Esophagus (tissue), 2 donors: Measurements from ENCODE around the gene SRSF12. TPM values are rescaled to one million over a fixed set of nuclear protein-coding genes. Genes with fewer than 3 reads are reported as not detected.
A peak's percentile ranks its signal among the peaks of the same experiment; 100 is the strongest.
"Not testable (repeated sequence)": the region's sequence is repeated elsewhere in the genome, so short reads cannot be mapped to it uniquely, and the experiment has no call there.

Source experiments
- H3K27ac ChIP-seq, 2 donors: one replicate each; pipeline ENCODE4 v1.5.1; 2013; ENCODE audit warnings: low read depth in 2 of 2, mild to moderate bottlenecking in 2 of 2, inconsistent platforms in 1 of 2, low read length in 1 of 2, moderate library complexity in 1 of 2
- H3K27me3 ChIP-seq, 2 donors: one replicate each; pipeline ENCODE4 v1.6.1; 2013; ENCODE audit warnings: low read length in 2 of 2, control low read depth in 1 of 2, mild to moderate bottlenecking in 1 of 2; ENCODE audit not compliant: insufficient read depth in 2 of 2, control insufficient read depth in 1 of 2
- H3K36me3 ChIP-seq, 2 donors: one replicate each; pipeline ENCODE4 v1.6.1; 2013; ENCODE audit warnings: low read length in 1 of 2; ENCODE audit not compliant: control insufficient read depth in 2 of 2, insufficient read depth in 2 of 2
- H3K4me1 ChIP-seq, 2 donors: one replicate each; pipeline ENCODE4 v1.6.1; 2013; ENCODE audit warnings: low read length in 1 of 2; ENCODE audit not compliant: control insufficient read depth in 2 of 2, insufficient read depth in 2 of 2
- H3K4me3 ChIP-seq, 2 donors: one replicate each; pipeline ENCODE4 v1.5.1; 2013; ENCODE audit warnings: low read length in 2 of 2, mild to moderate bottlenecking in 2 of 2, low read depth in 1 of 2, moderate library complexity in 1 of 2
- H3K9me3 ChIP-seq, 2 donors: one replicate each; pipeline ENCODE4 v1.6.1; 2013; ENCODE audit warnings: mild to moderate bottlenecking in 2 of 2, low read depth in 1 of 2, low read length in 1 of 2, moderate library complexity in 1 of 2; ENCODE audit not compliant: control insufficient read depth in 2 of 2, insufficient read depth in 1 of 2
- WGBS, 2 donors: extraction: QIAGEN DNeasy Blood & Tissue Kit; methylation state at CpG; one replicate each; pipeline ENCODE4 v1.1.7; 2013; 5-methylcytosine and 5-hydroxymethylcytosine counted together
- polyA plus RNA-seq, 2 donors: library from polyadenylated mRNA; stranded (reverse); fragments of 200-250 nt; gene quantifications; one replicate each; pipeline ENCODE4 v1.2.3, GENCODE V29; 2013
- donor health status: healthy with polysubstance abuse.
- donor health status: Bipolar disorder and iron deficiency.

SRSF12 gene
- polyA plus RNA-seq, 2 donors, result 0.31 to 0.41 TPM

- not testable (repeated sequence) for H3K4me1 ChIP-seq, H3K27me3 ChIP-seq, H3K36me3 ChIP-seq, H3K9me3 ChIP-seq, H3K27ac ChIP-seq, H3K4me3 ChIP-seq
- 90 to 99% methylated on average over 22 of the region's 22 CpGs for WGBS, 2 donors
Measured at GRCh38 chr6:89064931-89065330, 52.9 kb downstream of the SRSF12 start.

- no peaks in the 10 kb centered on the region for H3K36me3 ChIP-seq
- 97% methylated on average over 1 of the region's 1 CpG for WGBS, 2 donors
- H3K4me1 ChIP-seq, result no peaks in the 10 kb centered on the region
- H3K4me3 ChIP-seq, result no peak overlapping the region
- H3K27me3 ChIP-seq, result no peaks in the 10 kb centered on the region
- no peaks in the 10 kb centered on the region for H3K9me3 ChIP-seq
- H3K27ac ChIP-seq, result no peak overlapping the region
Measured at GRCh38 chr6:89063881-89064280, 54.0 kb downstream of the SRSF12 start.

GRCh38 chr6:89059227-89059626, 58.6 kb downstream of the SRSF12 start:
- Histone ChIP-seq H3K27me3 (no peaks in the 10 kb centered on the region), H3K36me3 (no peaks in the 10 kb centered on the region), H3K4me3 (no peak overlapping the region), H3K27ac (no peak overlapping the region), H3K9me3 (no peaks in the 10 kb centered on the region), H3K4me1 (no peaks in the 10 kb centered on the region)
- 95 to 97% methylated on average over 12 of the region's 12 CpGs for WGBS, 2 donors

- Histone ChIP-seq H3K36me3 (no peaks in the 10 kb centered on the region), H3K9me3 (no peaks in the 10 kb centered on the region), H3K4me1 (no peaks in the 10 kb centered on the region), H3K27me3 (no peaks in the 10 kb centered on the region), H3K27ac (no peak overlapping the region), H3K4me3 (no peak overlapping the region)
- 51 to 56% methylated on average over 5 of the region's 5 CpGs for WGBS, 2 donors
Measured at GRCh38 chr6:89058627-89059026, 59.2 kb downstream of the SRSF12 start.

- Histone ChIP-seq H3K27ac (no peak overlapping the region), H3K36me3 (no peaks in the 10 kb centered on the region), H3K9me3 (no peaks in the 10 kb centered on the region), H3K27me3 (no peaks in the 10 kb centered on the region), H3K4me1 (no peaks in the 10 kb centered on the region), H3K4me3 (no peak overlapping the region)
- 87 to 93% methylated on average over 2 of the region's 2 CpGs for WGBS, 2 donors
Measured at GRCh38 chr6:89057759-89058158, 60.1 kb downstream of the SRSF12 start.

GRCh38 chr6:89054208-89054607, 63.7 kb downstream of the SRSF12 start:
- H3K4me1 ChIP-seq, result no peaks in the 10 kb centered on the region
- no peaks in the 10 kb centered on the region for H3K36me3 ChIP-seq
- no peaks in the 10 kb centered on the region for H3K27me3 ChIP-seq
- no peak overlapping the region for H3K4me3 ChIP-seq
- 91 to 93% methylated on average over 4 of the region's 4 CpGs for WGBS, 2 donors
- H3K27ac ChIP-seq, result no peak overlapping the region
- H3K9me3 ChIP-seq, result no peaks in the 10 kb centered on the region

- Histone ChIP-seq H3K4me3 (no peak overlapping the region), H3K4me1 (no peaks in the 10 kb centered on the region), H3K36me3 (no peaks in the 10 kb centered on the region), H3K27me3 (no peaks in the 10 kb centered on the region), H3K9me3 (no peaks in the 10 kb centered on the region), H3K27ac (no peak overlapping the region)
- WGBS, 2 donors, result 53 to 64% methylated on average over 3 of the region's 3 CpGs
Measured at GRCh38 chr6:89051676-89052075, 66.2 kb downstream of the SRSF12 start.

- H3K27me3 ChIP-seq, result no peaks in the 10 kb centered on the region
- H3K4me1 ChIP-seq, result no peaks in the 10 kb centered on the region
- H3K4me3 ChIP-seq, result no peak overlapping the region
- no peaks in the 10 kb centered on the region for H3K9me3 ChIP-seq
- WGBS, 2 donors, result 66 to 67% methylated on average over 3 of the region's 3 CpGs
- no peaks in the 10 kb centered on the region for H3K36me3 ChIP-seq
- H3K27ac ChIP-seq, result peak overlapping the region in 1 of 2 donors; percentile 13
Measured at GRCh38 chr6:89050697-89051096, 67.2 kb downstream of the SRSF12 start.

GRCh38 chr6:89050155-89050554, 67.7 kb downstream of the SRSF12 start:
- H3K9me3 ChIP-seq, result no peaks in the 10 kb centered on the region
- 27 to 36% methylated on average over 3 of the region's 3 CpGs for WGBS, 2 donors
- H3K4me3 ChIP-seq, result no peak overlapping the region
- no peak overlapping the region for H3K27ac ChIP-seq
- H3K4me1 ChIP-seq, result no peaks in the 10 kb centered on the region
- H3K36me3 ChIP-seq, result no peaks in the 10 kb centered on the region
- no peaks in the 10 kb centered on the region for H3K27me3 ChIP-seq

GRCh38 chr6:89048985-89049384, 68.9 kb downstream of the SRSF12 start:
- H3K4me3 ChIP-seq, result no peak overlapping the region
- H3K27me3 ChIP-seq, result no peaks in the 10 kb centered on the region
- no peaks in the 10 kb centered on the region for H3K36me3 ChIP-seq
- WGBS, 2 donors, result 83% methylated on average over 1 of the region's 1 CpG
- no peak overlapping the region for H3K27ac ChIP-seq
- H3K4me1 ChIP-seq, result no peaks in the 10 kb centered on the region
- H3K9me3 ChIP-seq, result no peaks in the 10 kb centered on the region
